ACHN (cell line): ENCODE results near the gene IGSF9.

Source experiments
- DNase-seq: peaks from one replicate; pipeline ENCODE4 v3.0.0-alpha.2; 2015
- in situ Hi-C: cut with HindIII; loops from 2 replicates; pipeline ENCODE4 v1.10.0; 2017; ENCODE audit warnings: low sequenced_read_pairs, low pct_ligation_motif_present, low pct_unique_long_range_greater_than_20kb

IGSF9 gene

DNA sequence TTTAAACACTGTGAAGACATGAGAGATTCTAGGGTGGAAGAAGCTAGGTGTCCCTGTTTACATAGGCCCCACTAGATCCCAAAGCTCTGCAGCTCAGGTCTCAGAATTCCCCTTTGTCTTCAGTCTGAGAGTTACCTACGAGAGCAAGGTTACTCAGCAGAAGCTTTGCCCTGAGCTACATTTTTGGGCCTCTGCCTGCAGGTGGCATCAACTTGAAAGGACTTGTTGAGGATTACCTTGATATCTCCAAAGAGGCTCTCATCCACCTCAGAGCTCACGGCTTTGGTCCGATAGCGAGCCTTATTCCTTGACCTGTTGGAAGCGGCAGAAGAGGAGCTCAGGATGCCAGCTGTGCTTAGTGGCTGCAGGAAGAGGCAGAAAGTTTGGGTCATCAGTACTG is 52.5 kb downstream of the IGSF9 start:
- in situ Hi-C loops: loop anchor here (25.0 kb wide), 1 partner anchor 106 kb away; the partner anchor contains the start of gene DUSP23
- DNase-seq: peak; percentile 27

DNA sequence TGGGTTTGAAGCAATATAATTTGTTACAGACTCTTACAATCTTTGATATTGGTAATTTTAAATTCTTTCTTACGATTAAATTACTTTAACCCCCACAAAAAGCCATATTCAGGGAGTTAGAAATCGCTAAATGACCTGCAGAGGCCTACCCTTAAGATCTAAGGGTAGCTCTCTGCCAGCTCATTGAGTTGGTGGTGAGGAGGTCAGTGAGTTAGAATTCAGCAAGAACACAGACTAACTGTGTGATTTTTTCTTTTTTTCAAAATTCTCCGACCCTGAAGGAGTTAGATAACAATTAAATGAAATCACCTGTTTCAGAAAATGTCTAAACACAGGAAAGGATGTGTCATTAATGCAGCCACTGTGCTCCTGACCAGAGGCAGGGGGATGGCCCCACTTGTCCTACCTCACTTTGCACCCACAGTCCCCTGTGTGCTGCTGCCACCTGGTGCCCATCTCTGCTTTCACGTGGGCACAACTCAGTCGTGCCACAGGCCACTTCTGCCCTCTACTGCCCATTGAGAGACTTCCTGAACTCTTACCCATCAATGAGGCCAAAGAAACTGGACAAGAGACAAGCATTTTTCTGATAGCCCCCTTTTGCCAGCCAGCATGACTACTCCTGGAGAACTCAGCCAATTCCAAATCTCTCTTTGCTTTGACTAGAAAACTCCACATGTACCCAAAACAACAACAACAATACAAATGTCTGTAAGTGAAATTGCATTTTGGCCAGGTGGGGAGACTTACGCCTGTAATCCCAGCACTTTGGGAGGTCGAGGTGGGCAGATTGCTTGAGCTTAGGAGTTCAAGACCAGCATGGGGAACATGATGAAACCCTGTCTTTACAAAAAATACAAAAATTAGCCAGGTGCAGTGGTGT is 53.9 kb downstream of the IGSF9 start:
- in situ Hi-C loops: loop anchor here (25.0 kb wide), 1 partner anchor 104 kb away; the partner anchor contains the start of gene DUSP23
- peak; percentile 92 for DNase-seq

DNA sequence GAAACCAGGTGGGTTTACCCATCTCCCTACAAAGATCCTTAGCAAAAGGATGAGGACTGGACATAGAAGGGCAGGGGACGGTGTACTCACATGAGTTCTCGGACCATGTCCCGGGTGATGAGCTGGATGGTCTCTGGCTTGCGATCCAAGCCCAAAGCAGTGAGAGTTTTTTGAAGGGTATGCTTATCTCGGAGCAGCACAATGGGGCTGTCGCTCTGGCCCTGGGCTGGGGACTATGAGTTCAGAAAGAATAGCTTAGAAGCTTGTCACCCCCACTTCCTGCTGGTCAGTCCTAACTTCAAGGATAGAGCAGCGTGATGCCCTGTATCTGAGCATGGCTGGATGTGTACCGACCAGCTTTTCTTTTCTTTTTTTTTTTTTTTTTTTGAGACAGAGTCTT is 55.0 kb downstream of the IGSF9 start:
- no peak for DNase-seq
- in situ Hi-C loops: loop anchor here (25.0 kb wide), 1 partner anchor 103 kb away; the partner anchor contains the start of gene DUSP23

DNA sequence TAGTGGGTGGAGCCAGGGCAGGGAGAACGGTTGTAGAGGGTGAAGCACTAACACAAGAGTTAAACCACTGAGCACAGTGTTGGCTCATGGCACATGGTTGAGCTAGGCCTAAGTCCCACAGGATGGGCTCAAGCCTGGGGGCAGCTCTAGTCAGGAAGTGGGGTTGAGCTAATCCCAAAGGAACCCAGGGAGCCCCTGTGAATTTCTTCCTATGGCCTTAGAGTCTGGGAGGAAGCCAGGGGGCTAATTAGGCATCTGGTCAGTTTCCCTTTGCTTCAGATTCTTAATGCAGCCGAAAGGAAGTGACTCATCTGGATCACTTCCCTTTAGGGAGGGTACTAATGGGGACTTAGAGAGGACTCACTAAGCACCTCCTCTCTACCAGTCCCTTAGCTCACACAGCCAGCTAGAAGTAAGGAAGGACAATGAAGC is 55.6 kb downstream of the IGSF9 start:
- in situ Hi-C loops: loop anchor here (25.0 kb wide), 1 partner anchor 103 kb away; the partner anchor contains the start of gene DUSP23
- DNase-seq: peak; percentile 74

DNA sequence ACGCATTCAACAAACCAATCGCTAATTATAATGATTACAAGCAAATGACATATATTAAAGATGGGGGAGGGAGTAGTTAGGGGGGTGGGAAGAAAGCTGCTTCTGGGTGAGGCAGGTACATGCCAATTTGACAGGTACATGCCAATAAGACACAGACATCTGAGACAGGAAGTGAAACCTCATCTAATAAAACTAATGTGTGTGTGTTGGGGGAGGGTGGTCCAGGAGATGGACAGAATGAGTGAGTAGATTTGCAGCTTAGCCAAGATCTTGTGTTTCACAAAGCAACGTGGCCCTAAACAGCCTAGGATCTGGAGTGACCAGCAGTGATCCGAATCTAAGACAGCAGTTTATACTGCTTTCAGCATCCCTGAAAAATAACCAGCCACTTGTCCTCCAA is 56.2 kb downstream of the IGSF9 start:
- DNase-seq: no peak
- in situ Hi-C loops: loop anchor here (25.0 kb wide), 1 partner anchor 102 kb away; the partner anchor contains the start of gene DUSP23

DNA sequence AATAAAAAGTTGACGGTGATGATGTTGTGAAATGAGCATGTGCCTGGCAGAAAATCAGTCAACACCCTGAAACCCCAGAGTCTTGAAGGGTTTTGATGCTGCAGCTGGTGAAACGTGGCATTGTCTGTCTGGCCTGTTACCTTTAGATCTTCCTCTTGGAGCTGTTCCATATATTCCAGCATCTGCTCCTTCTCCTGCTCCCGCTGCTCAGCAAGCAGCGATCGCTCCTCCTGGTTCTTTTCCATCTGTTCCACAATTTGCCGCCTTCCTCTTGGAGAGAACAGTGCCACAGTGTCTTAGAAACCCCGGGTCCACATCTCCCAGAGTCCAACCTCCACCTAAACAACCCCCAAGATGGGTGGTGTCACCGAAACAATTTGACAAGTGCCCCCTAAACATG is 61.1 kb downstream of the IGSF9 start:
- DNase-seq: no peak
- in situ Hi-C loops: loop anchor here (25.0 kb wide), 1 partner anchor 97 kb away; the partner anchor contains the start of gene DUSP23

DNA sequence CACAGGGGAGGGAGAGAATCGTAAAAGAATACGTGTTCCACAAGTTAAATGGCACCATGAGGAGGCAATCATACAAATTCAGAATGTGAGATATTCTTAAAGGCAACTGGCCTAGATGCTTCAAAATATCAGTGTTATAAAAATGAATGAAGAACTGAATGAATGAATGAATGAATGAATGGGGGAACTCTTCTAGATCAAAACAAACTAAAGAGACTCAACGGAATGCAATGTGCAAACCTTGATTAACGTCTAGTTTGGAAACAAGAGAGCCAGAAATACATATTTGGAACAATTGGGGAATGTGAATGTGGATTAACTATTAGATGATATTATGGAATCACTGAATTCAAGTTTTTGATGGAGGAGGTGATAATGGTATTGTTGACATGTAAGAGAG is 62.3 kb downstream of the IGSF9 start:
- in situ Hi-C loops: loop anchor here (25.0 kb wide), 1 partner anchor 96 kb away; the partner anchor contains the start of gene DUSP23

DNA sequence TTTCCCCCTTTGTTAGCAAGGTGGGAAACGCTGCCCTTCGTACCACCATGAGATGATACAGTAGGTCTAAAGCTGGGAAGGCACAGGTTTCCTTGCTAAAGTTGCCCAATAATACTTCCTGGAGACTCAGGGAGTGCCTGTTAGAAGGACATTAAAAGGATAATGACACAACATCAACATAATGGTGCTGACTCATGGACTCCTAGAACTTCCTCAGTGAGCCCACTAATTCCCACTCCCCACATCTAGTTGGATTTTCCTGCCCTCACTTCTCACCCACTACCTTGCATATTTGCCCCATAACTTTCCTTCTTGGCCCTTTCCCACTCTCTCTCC is 62.9 kb downstream of the IGSF9 start:
- DNase-seq: no peak
- in situ Hi-C loops: loop anchor here (25.0 kb wide), 1 partner anchor 95 kb away; the partner anchor contains the start of gene DUSP23

More for the DNA sequence above, 62.3 kb downstream of the IGSF9 start:
- no peak for DNase-seq

DNA sequence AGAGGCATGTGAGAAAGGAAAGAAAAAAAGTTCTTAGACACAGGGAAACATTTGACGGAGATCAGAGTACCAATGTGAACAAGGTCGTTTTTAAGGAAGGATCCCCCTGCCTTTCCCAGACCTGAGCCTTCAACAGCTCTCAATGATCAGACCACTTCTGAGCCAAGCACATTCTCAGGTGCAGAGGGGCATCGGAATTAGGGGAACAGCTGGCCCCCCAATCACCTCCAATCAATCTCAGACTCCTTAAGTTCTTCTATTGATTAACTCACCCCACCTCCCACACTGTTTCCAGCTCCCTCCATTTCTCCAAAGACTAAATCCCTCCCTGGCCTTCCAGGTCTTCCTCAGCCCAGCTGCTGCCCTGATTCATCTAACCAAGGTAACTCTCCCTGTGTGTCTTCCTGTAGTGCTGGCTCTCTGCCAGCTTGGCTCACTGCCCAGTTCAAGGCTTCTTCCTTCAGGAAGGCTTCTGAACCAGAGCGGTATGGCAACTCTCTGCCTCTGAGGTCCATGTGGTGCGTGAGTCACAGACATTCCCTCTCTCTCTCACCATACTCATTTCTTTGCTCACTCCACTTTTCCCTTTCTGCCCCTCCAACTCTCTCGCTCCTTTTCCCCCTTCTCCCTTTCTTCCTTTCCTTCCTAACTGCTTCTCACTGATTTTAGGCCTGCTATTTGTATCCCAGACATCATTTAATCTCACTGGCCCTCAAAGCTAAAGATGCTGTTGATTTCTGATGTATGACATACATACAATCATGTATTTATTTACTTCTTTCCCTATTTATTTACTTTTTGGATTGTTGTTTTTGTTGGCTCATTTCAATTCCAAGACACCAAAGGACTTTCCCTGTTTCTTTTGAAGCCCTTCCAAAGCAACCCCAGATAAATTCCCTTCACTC is 63.5 kb downstream of the IGSF9 start:
- in situ Hi-C loops: loop anchor here (25.0 kb wide), 1 partner anchor 95 kb away; the partner anchor contains the start of gene DUSP23
- peak; percentile 99 for DNase-seq

DNA sequence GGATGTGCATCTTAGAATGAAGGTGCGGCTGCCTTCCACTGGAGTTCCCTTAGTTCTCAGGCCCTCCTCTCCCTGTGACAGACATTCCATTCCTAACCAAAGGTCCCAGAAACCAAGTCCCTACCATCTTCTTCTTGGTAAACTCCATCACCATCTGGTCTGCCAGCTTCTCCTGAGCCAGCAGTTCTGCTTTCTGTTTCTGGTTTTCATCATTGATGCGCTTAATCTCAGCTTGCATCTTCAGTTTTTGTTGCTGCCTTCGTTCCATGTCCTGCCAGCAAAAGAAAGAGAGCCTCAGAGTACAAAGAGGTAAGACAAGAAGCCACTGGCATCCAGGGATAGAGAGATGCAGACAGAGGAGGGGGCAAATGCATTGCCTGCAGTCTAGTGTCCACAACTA is 65.0 kb downstream of the IGSF9 start:
- in situ Hi-C loops: loop anchor here (25.0 kb wide), 1 partner anchor 93 kb away; the partner anchor contains the start of gene DUSP23

DNA sequence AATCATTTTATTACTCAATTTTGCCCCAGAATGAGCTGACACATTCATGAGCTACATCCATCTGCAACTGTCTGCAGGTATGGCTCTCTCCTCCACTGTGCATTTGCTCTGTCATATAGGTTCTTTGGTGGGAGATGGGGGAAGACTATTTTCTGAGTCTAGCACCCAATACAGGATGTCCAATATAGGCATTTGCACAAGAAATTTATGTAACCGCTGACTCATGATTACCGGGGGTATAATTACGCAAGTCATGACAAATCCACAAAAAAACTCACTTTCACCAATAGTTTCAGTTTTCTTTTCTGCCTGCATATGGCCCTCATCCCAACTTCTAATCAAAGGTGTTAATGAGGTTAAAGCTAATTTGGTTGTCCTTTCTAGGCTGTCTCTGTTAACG is 65.4 kb downstream of the IGSF9 start:
- in situ Hi-C loops: loop anchor here (25.0 kb wide), 1 partner anchor 93 kb away; the partner anchor contains the start of gene DUSP23
- DNase-seq: peak; percentile 29

More for the DNA sequence above, 65.0 kb downstream of the IGSF9 start:
- DNase-seq: no peak

DNA sequence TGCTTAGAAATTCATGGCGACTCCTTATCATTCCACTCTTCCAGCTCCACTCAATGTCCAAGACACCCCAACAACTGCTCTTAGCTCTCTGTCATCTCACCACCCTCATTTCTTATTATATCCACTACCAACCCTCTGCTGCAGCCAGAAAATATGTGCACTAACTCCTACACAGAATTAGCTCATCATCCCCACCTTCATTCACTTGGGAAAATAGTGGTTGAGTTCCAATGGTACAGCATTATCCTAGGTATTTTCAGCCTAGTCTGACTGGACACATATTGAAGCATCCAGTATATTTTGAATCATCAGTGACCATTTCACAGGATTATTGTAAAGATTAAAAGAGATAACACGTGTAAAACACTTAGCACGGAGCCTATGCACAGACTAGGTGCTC is 66.3 kb downstream of the IGSF9 start:
- no peak for DNase-seq
- in situ Hi-C loops: loop anchor here (25.0 kb wide), 1 partner anchor 92 kb away; the partner anchor contains the start of gene DUSP23

DNA sequence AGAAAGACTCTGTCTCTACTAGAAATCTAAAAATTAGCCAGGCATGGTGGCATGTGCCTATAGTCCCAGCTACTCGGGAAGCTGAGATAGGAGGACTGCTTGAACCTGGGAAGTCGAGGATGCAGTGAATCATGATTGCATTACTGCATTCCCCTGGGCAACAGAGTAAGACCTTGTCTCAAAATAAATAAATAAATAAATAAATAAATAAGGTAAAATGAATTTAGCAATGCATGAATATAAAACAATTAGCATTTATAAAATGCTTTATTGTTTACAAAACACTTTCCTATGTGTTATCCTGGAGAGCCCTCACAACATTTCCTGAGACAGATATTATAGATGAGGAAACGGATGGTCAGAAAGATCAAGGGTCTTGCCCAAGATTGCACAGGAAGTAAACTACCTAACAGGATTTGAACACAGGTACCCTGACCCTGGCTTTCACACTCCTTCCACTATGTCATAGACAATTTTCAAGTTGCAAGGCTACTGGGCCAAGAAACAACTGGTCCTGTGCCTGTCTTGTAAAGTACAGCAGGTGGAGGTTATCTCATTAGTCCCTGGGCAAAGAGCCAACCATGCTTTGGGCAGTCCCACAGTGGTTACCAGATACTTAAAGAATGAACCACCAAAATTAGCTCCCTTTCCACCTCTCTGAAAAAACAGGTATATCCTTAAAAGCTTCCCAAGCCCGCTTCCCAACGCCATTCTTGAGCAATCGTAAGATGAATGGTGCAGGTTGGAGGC is 67.5 kb downstream of the IGSF9 start:
- no peak for DNase-seq
- in situ Hi-C loops: loop anchor here (25.0 kb wide), 1 partner anchor 91 kb away; the partner anchor contains the start of gene DUSP23
